SK-N-SH treated with all-trans-retinoic acid at 6 μM for 48 hours (cell line): ENCODE results near the gene OLA1.

Source experiments
- ISL1 ChIP-seq: fragments of 250-450 bp; sonication (Bioruptor Pico); IDR thresholded peaks from 2 replicates; pipeline ENCODE4 v2.1.2; 2022; ENCODE audit warnings: mild to moderate bottlenecking, moderate library complexity
- RARB ChIP-seq: fragments of 250-450 bp; sonication (Bioruptor Pico); IDR thresholded peaks from 2 replicates; pipeline ENCODE4 v1.8.0; 2021; ENCODE audit warnings: mild to moderate bottlenecking, moderate library complexity
- TSHZ2 ChIP-seq: fragments of 250-450 bp; sonication (Bioruptor Pico); IDR thresholded peaks from 2 replicates; pipeline ENCODE4 v1.5.0; 2020; ENCODE audit warnings: mild to moderate bottlenecking, moderate library complexity
- ZC3H10 ChIP-seq: fragments of 250-450 bp; sonication (Bioruptor Pico); IDR thresholded peaks from 2 replicates; pipeline ENCODE4 v1.5.1; 2021; ENCODE audit warnings: mild to moderate bottlenecking, moderate library complexity

GRCh38 chr2:174219321-174219720 lies 29.0 kb downstream of the OLA1 start:
- TF ChIP-seq ZC3H10: no peak
- TF ChIP-seq ISL1 (CRISPR knock-in tag): no peak
- no peak for TF ChIP-seq RARB (CRISPR knock-in tag)
- TF ChIP-seq TSHZ2: no peak
